HG03439 (cell line): ENCODE measurements around the gene SNRPB.

Experiments
- ATAC-seq: cut with Tn5 transposase; IDR thresholded peaks from one replicate; pipeline ENCODE4 v1.9.1; 2021; ENCODE audit warnings: mild to moderate bottlenecking, moderate library complexity; ENCODE audit not compliant: unreplicated experiment

The SNRPB gene

GRCh38 chr20:2475850-2476741 is 5.5 kb upstream of the SNRPB start:
- ATAC-seq = no peak

DNA sequence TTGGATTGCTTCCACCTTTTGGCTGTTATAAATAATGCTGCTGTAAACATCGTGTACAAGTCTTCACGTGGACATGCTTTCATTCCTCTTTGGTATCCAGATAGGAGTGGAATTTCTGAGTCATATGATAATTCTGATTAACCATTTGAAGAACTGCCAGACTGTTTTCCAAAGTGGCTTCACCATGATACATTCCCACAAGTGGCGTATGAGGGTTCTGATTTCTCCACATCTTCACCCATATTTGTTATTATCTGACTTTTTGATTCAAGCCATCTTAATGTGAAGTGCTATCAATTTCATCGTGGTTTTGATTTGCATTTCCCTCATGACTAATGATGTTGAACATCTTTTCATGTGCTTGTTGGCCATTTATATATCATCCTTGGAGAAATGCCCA is 2.9 kb upstream of the SNRPB start:
- no peak for ATAC-seq

DNA sequence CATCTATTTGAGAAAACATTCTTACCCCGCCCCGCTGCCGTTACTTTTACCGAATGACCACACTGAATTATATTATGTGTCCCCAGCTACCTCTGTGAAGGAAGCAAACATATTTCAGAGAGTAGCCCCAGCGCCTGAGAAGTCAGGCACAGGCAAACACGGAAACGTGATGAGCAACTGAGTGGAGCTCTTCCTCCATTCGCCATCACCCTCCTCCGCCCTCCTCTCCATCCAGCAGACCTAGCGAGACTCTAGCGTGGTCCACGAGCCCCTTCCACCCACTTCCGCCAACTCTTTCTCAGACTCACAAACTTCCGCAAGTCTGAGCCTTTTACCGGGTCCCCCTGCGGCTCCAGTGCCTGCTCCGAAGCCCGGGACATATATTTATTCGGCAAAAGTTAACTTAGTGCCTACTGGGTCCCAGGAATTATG is 582 bp downstream of the SNRPB start:
- peak; percentile 30 for ATAC-seq

- ATAC-seq = no peak
Observed at GRCh38 chr20:2468581-2469407, 1.8 kb downstream of the SNRPB start.

DNA sequence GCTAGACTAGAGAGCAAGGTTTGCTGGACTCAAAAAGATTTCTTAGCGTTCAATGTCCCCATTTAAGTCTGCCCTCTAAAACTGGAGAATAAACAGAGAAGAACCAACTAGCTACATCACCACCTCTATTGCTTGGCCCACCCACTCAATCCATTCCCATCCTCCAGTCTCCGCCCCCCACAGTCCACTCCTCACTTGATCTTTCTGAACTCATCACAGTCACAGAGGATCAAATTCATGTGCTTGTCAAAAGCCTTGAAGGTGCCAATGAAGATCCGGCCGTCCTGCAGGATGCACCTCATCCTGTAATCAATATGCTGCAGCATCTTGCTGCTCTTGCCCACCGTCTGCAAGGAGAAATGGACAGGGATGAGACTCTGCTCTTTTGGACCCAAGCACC is 3.2 kb downstream of the SNRPB start:
- no peak for ATAC-seq

GRCh38 chr20:2465100-2465499 is 5.5 kb downstream of the SNRPB start:
- no peak for ATAC-seq

DNA sequence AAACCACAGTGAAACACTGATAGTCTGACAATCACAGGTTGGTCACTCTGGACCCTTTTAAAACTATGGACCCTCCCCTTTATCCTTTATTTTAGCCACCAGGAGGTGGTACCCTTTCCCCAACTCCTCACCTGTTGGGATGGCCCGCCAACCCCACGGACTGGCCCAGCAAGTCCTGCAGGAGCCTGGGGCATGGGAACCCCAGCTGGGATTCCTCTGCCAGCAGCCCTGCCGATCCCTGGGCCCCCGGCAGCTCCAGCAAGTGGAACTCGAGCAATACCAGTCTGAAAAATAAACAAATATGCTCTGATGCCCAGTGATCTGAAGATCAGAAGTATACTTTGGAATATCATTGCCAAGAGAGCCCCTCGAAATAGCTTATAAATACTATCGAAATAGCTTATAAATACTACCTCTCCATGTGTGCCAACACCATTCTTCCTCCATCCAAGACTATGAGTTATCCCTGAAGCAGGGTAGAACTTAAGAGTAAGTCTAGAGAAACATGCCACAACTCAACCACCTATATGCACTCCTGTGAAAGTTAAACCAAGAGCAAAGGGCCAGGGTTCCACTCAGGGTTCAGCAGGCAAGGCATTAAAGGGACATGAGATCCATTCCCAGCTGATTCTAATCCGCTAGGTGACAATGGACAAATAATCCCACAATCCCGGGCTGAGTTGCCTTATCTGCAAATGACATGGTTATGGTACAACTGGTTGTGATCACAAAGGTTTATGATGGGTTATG is 6.8 kb downstream of the SNRPB start:
- no peak for ATAC-seq

- ATAC-seq = no peak
Observed at GRCh38 chr20:2462484-2462883, 8.1 kb downstream of the SNRPB start.

DNA sequence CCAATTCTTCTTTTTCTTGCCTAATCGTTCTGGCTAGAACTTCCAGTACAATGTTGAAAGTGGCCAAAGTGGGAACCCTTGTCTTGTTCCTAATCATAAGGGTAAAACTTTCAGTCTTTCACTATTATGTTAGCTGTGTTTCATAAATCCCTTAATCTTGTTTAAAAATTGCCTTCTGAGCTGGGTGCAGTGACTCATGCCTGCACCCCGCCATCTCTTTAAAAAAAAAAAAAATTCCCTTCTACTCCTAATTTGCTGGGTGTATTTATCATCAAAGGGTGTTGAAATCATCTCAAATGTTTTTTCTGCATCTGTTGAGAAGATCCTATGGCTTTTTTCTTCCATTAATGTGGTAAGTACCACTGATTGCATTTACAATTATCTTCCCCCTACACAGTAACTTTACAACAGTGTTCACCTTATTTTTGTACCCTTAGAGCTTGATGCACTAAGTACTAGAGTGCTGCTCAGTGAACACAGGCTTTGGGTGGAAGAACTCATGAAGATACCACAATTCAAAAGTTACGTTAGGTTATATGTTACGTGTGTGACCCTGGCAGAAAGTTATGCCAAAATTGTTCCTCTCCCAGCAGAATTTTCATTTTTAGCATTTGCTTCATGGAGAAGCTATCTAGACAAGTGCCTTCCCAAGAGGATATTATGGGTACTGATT is 9.7 kb downstream of the SNRPB start:
- ATAC-seq = no peak

GRCh38 chr20:2459981-2460751 is 10.4 kb downstream of the SNRPB start:
- no peak for ATAC-seq

GRCh38 chr20:2458919-2459499 is 11.6 kb downstream of the SNRPB start:
- no peak for ATAC-seq

- ATAC-seq = no peak
Observed at GRCh38 chr20:2455771-2456497, 14.7 kb downstream of the SNRPB start.

- no peak for ATAC-seq
Observed at GRCh38 chr20:2453792-2454191, 16.8 kb downstream of the SNRPB start.

GRCh38 chr20:2451939-2452732 is 18.5 kb downstream of the SNRPB start:
- ATAC-seq = no peak

GRCh38 chr20:2451422-2451821 is 19.2 kb downstream of the SNRPB start:
- no peak for ATAC-seq

- ATAC-seq = no peak
Observed at GRCh38 chr20:2449386-2449785, 21.2 kb downstream of the SNRPB start.

DNA sequence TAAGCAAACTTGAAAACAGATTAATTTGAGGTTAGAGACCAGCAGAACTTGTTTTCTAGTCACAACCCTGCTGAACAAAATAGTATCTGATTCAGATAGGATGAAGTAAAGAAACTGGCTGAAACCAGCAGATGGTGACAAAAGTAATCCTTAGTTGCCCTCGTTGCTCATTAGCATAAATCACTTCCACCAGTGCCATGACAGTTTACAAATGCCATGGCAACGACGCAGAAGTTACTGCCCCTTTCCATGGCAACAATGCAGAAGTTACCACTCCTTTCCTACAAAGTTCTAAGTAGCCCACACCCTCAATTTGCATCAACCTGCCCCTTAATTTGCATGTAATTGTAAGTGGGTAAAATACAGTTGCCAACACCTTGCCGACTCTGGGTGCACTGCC is 23.7 kb downstream of the SNRPB start:
- ATAC-seq = no peak

DNA sequence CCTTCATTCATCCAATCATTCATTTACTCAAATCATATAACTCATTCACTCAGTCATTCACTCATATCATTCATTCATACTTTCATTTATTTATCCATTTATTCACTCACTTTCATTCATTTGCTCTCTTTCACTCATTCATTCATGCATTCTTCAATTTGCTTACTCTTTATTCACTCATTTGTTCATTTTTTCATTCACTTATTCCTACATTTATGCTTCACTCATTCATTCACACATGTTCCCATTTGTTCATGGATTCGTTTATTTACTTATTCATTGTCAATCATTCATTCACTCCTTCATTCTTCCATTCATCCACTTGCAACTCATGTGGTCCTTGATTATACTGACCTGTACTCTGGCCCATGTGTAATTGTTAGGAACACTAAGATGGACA is 39.4 kb downstream of the SNRPB start:
- ATAC-seq = no peak
